ENCODE measurements around the gene PARL.

PARL gene

GRCh38 chr3:183854318-183855035, 30.2 kb downstream of the PARL start:
- DNase-seq (ENCODE audit: low spot score) = no peak

DNA sequence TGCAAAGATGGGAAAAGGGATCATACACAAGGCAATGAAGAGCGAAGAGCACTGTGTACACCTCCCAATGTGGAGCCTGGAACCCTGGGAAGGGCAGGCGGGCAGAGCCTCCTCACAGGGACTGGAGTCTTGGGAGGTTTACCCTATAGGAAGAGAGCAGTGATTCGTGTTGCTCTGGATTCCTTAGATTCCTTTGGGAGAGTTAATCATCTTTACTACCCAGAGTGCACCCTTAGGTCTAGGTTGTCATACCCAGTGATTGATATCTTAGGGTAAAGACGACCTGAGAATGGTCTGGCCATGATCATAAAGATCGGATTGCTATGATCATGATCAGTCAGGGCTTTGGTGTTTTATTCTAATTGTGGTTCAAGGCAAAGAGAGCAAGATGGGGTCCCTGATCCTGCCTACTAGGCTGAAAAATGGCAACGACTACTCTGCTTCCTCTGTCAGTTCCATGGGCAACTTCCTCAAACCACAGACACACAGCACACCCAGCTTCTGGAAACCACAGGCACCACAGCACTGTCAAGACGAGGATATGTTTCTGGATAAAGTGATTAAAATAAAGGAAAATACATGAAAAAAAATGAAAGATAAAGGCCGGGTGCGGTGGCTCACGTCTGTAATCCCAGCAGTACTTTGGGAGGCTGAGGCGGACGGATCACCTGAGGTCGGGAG, 38.9 kb downstream of the PARL start:
- no peak for DNase-seq (ENCODE audit: low spot score)

DNA sequence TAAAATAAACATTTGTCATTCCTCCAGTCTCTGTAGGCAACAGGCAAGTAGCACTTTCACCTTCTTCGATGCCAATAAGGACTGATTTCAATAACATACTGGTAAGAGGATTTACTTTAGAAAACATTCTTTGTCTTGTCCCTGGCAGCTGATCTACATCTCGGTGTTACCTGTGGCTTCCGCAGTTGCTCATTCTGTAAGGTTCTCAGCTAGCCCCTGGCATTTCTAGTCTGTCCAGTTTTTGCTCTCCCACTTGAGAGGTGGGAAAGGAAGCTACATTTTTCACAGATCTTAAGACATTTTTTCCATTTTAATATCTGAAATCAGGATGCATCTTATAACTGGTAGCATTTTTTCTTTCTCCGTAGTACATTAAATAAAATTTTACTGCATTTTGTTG, 39.6 kb downstream of the PARL start:
- no peak for DNase-seq (ENCODE audit: low spot score)

DNA sequence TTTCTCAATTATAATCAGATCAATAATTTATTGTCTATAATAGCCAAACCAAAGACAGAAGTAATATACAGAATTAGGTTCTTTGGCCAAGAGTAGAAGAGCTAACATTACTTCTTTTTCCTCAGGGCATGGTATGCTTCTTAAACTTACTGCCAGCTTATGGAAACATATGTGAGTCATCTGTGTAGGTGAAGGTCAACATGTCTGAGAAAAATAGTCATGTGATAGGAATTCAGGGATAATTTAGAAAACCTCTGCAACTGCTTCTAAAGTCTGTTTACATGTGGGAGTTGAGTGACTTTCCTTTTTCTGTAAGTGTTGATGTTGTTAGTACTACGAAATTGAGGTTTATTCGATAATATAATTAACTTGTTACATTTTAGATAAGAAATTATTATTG, 40.1 kb downstream of the PARL start:
- DNase-seq (ENCODE audit: low spot score) = no peak

DNA sequence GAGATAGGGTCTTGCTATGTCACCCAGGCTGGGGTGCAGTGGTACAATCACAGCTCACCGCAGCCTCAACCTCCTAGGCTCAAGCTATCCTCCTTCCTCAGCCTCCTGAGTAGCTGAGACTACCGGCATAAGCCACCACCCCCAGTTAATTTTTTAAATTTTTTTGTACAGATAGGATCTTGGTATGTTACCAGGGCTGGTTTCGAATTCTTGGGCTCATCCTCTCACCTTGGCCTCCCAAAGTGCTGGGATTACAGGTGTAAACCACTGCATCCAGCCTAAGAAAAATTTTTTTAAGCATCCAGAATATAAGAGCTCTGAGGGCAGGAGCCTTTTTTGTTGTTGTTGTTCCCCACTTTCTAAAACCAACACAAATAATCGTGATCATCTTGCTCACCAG, 44.9 kb downstream of the PARL start:
- DNase-seq (ENCODE audit: low spot score) = no peak

GRCh38 chr3:183837894-183838293, 46.8 kb downstream of the PARL start:
- no peak for DNase-seq (ENCODE audit: low spot score)

DNA sequence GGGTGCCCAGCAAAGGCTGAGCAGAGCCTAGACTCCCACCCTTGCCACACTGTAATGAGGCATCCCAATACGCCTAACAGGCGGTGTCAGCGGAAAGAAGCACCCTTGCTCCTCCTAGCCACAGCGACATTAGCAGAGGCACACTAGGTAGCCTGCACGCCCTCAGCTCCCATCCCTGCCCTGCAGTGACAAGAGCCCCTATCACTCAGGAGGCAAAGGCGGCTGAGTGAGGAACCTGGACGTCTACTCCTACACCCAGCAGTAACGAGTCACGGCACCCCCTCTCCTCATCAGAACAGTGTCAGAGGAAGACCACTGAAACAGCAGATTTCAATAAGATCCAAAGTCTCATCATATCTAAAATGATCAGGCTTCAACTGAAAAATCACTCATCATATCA, 47.3 kb downstream of the PARL start:
- no peak for DNase-seq (ENCODE audit: low spot score)

- DNase-seq (ENCODE audit: low spot score) = no peak
Measured at GRCh38 chr3:183833516-183833915, 51.2 kb downstream of the PARL start.

- no peak for DNase-seq (ENCODE audit: low spot score)
Measured at GRCh38 chr3:183830187-183830586, 54.5 kb downstream of the PARL start.

DNA sequence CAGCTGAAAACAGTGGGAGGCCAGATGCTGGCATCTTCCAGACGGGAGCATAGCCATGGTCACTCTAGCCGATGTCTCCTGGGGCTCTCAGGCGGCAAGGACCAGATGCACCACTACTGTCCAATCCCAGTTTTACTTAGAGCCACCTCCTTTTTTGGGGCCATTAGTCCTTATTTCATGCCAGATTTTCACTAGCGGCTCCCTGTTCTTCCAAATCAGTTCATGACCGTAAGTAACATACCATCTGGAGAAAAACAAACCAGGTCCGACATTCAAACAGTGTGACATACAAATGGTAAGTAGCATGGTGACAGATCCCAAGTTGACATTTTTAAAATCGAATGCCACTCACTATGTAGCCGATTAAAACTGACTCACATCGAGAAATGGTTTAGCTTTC, 55.2 kb downstream of the PARL start:
- no peak for DNase-seq (ENCODE audit: low spot score)

- no peak for DNase-seq (ENCODE audit: low spot score)
Measured at GRCh38 chr3:183828538-183828870, 56.2 kb downstream of the PARL start.

GRCh38 chr3:183827809-183828537, 56.7 kb downstream of the PARL start:
- DNase-seq (ENCODE audit: low spot score) = no peak

- DNase-seq (ENCODE audit: low spot score) = no peak
Measured at GRCh38 chr3:183826448-183827250, 58.0 kb downstream of the PARL start.

GRCh38 chr3:183825456-183826161, 59.1 kb downstream of the PARL start, which contains the start of gene MAP6D1:
TSS of gene MAP6D1 (minus strand) at chr3:183825577. CDS start at chr3:183825547, 30 bp downstream.
- no peak for DNase-seq (ENCODE audit: low spot score)

- no peak for DNase-seq (ENCODE audit: low spot score)
Measured at GRCh38 chr3:183824761-183825455, 59.8 kb downstream of the PARL start.

GRCh38 chr3:183823963-183824362, 60.7 kb downstream of the PARL start:
- DNase-seq (ENCODE audit: low spot score) = no peak

- DNase-seq (ENCODE audit: low spot score) = no peak
Measured at GRCh38 chr3:183822631-183823030, 62.0 kb downstream of the PARL start.

DNA sequence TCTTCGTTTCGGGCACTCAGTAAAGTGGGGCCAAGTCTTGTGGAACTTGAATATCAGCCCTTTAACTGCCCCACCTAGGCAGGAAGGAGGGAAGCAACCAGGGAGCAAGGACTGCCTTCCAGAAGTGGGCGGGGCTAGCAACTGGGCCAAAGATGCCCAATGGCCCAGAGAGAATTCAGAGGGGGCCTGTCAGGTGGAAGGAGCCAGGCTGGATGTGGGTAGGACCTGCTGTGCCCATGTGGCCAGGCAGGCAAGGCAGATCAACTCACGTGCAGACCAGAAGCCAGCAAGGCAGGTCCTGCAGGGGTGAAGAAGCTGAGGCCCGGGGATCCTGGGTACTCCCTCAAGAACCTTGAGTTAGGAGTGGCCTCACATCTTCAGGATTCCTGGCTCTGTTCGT, 64.8 kb downstream of the PARL start:
- DNase-seq (ENCODE audit: low spot score) = no peak

- DNase-seq (ENCODE audit: low spot score) = no peak
Measured at GRCh38 chr3:183818706-183819624, 65.7 kb downstream of the PARL start.

DNA sequence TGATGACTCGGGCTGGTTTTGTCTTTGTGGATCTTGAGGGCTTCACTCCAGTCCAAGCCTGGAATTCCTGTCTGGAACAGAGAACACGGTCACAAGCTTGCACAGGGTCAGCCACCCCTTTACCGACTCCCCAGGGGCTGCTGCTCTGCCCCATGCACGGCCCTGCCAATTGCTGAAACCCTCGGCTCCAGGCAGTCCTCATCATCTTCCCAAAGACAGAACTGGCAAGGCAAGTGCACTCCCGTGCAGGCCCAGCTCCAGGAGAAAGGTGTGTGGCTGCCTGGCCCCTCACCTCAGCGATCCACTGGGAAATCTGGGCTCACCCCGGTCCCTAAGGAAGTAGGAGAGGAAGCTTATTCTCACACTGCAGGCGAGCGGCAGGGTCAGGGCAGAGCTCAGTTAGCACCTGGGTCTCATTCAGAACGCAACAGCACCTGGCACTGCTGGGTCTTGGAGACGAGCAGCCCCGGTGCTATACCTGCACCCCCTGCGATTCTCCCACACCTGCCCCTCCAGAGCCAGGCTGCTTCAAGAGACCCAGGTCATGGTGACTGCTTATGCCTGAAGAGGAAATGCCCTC, 66.5 kb downstream of the PARL start:
- DNase-seq (ENCODE audit: low spot score) = no peak

All from left forelimb (tissue), 1 donor.